GM12878 (cell line): ENCODE results near the gene POLD2. TPM values are rescaled to one million over a fixed set of nuclear protein-coding genes. Genes with fewer than 3 reads are reported as not detected.

Source experiments
- ATAC-seq: fragments of 200-7000 bp; cut with Tn5 transposase; 3 replicates; pipeline ENCODE4 v1.9.1; 2020; ENCODE audit warnings: mild to moderate bottlenecking, moderate library complexity
- BruUV-seq: library from RNA; stranded (reverse); fragments of 400-500 nt; replicated peaks from 2 replicates; lab custom pipeline; 2021; lab: Mats Ljungman, UMichigan
- CTCF ChIA-PET: fragments of 300-600 bp; sonication (Branson Sonifier 250); formaldehyde crosslinking; extraction: SDS; loops from one replicate; lab custom pipeline; 2021; ENCODE audit warnings: inconsistent platforms; lab: Yijun Ruan, JAX
- POLR2A ChIA-PET: fragments of 350-600 bp; formaldehyde crosslinking; extraction: SDS; loops from one replicate; lab custom pipeline; 2021; ENCODE audit warnings: inconsistent platforms; lab: Charles Lee
- RAD21 ChIA-PET: fragments of 300-600 bp; sonication (Branson Sonifier 250); formaldehyde crosslinking; loops from one replicate; lab custom pipeline; 2023; ENCODE audit warnings: antibody characterized with exemption; ENCODE audit not compliant: unreplicated experiment; lab: Charles Lee
- SMC1A ChIA-PET: fragments of 300-600 bp; sonication (Branson Sonifier 250); formaldehyde crosslinking; loops from one replicate; lab custom pipeline; 2023; ENCODE audit not compliant: unreplicated experiment, uncharacterized antibody; lab: Charles Lee
- DNase-seq: peaks from one replicate; pipeline ENCODE4 v3.0.0-alpha.2; 2011; ENCODE audit warnings: low read depth, low spot score
- FAIRE-seq: peaks from 3 replicates; lab custom pipeline; 2011; peaks lifted over from hg19 to GRCh38; lab: Jason Lieb, UNC
- H2AFZ ChIP-seq: 2 replicates; pipeline ENCODE4 v1.6.0; 2011; ENCODE audit warnings: low read depth, low read length, control low read depth; ENCODE audit not compliant: control insufficient read depth
- H3K27ac ChIP-seq: 2 replicates; pipeline ENCODE4 v1.5.1; 2011; ENCODE audit warnings: control low read depth; ENCODE audit not compliant: control insufficient read depth, insufficient read depth
- H3K27me3 ChIP-seq, 2 experiments: replicated peaks in 1 of 2; 2 replicates each; pipeline versions ENCODE4 v1.6.0 to v1.6.1; 2011; ENCODE audit warnings: low read length in 1 of 2; ENCODE audit not compliant: control insufficient read depth in 2 of 2, insufficient read depth in 2 of 2
- H3K36me3 ChIP-seq, 2 experiments: 2 replicates each; pipeline ENCODE4 v1.5.1; 2011; ENCODE audit warnings: low read length in 1 of 2; ENCODE audit not compliant: control insufficient read depth in 2 of 2, insufficient read depth in 2 of 2
- H3K4me1 ChIP-seq: 2 replicates; pipeline ENCODE4 v1.6.1; 2011; ENCODE audit warnings: mild to moderate bottlenecking, low read length, moderate library complexity, mixed read lengths; ENCODE audit not compliant: control insufficient read depth, insufficient read depth
- H3K4me2 ChIP-seq: 2 replicates; pipeline ENCODE4 v1.6.0; 2011; ENCODE audit warnings: control low read depth; ENCODE audit not compliant: control insufficient read depth, insufficient read depth
- H3K4me3 ChIP-seq: fragments of 200-600 bp; sonication (generic); 2 replicates; pipeline ENCODE4 v1.5.1; 2016
- H3K79me2 ChIP-seq: 2 replicates; pipeline ENCODE4 v1.6.0; 2011; ENCODE audit warnings: low read length; ENCODE audit not compliant: control insufficient read depth, insufficient read depth
- H3K9ac ChIP-seq: 2 replicates; pipeline ENCODE4 v1.8.0; 2011; ENCODE audit warnings: low read length, control low read depth, mixed read lengths; ENCODE audit not compliant: control insufficient read depth, insufficient read depth
- H3K9me3 ChIP-seq: replicated peaks from 3 replicates; pipeline ENCODE4 v1.5.1; 2011; ENCODE audit warnings: mild to moderate bottlenecking, low read length; ENCODE audit not compliant: control insufficient read depth, insufficient read depth
- H4K20me1 ChIP-seq: 2 replicates; pipeline ENCODE4 v1.6.0; 2011; ENCODE audit not compliant: control insufficient read depth, insufficient read depth
- BHLHE40 ChIP-seq, 2 experiments: fragments of 450-650 bp in 1 of 2; IDR thresholded peaks; 2 replicates each; pipeline ENCODE4 v1.6.1; 2011 to 2017; ENCODE audit warnings: low read depth in 2 of 2, borderline replicate concordance in 1 of 2, improper control_type of control experiment in 1 of 2, low read length in 1 of 2, mild to moderate bottlenecking in 1 of 2
- DPF2 ChIP-seq: fragments of 450-650 bp; IDR thresholded peaks from 2 replicates; pipeline ENCODE4 v1.6.1; 2017; ENCODE audit warnings: mild to moderate bottlenecking
- EP300 ChIP-seq, 2 experiments: fragments of 150-350 bp in 1 of 2; IDR thresholded peaks; 2 replicates each; pipeline ENCODE4 v1.6.1; 2011 to 2012; ENCODE audit warnings: low read depth in 2 of 2, low read length in 2 of 2, borderline replicate concordance in 1 of 2, improper control_type of control experiment in 1 of 2, inconsistent platforms in 1 of 2; ENCODE audit not compliant: control insufficient read depth in 1 of 2
- MYC ChIP-seq: IDR thresholded peaks from 2 replicates; pipeline ENCODE4 v1.6.1; 2011; ENCODE audit warnings: mild to moderate bottlenecking, low read length, moderate library complexity, inconsistent platforms; ENCODE audit not compliant: insufficient read depth, insufficient replicate concordance, insufficient read length, severe bottlenecking
- NR2F1 ChIP-seq: fragments of 450-650 bp; conservative IDR thresholded peaks from 2 replicates; pipeline ENCODE4 v1.6.1; 2017; ENCODE audit warnings: mild to moderate bottlenecking
- ZNF274 ChIP-seq: IDR thresholded peaks from one replicate; pipeline ENCODE4 v1.8.0; 2011; ENCODE audit not compliant: insufficient read length, insufficient read depth
- WGBS: methylation state at CpG from one replicate; pipeline ENCODE4 v1.1.6; 2016; ENCODE audit warnings: low lambda C conversion rate; ENCODE audit not compliant: insufficient replicate concordance, insufficient coverage; ENCODE audit errors: missing lambda C conversion rate; 5-methylcytosine and 5-hydroxymethylcytosine counted together
- in situ Hi-C: fragments of 300-500 bp; cut with MboI; formaldehyde crosslinking; loops from 9 replicates; pipeline ENCODE4 v1.14.3; 2018; ENCODE audit warnings: mixed read lengths
- intact Hi-C: fragments of 100-400 bp; cut with micrococcal nuclease; formaldehyde crosslinking; loops from one replicate; pipeline ENCODE4 v1.14.2; 2022; ENCODE audit not compliant: unreplicated experiment
- polyA plus RNA-seq, 11 experiments: library from polyadenylated mRNA; depleted of rRNA in 4 of 11; unstranded in 6 of 11; stranded (reverse) in 5 of 11; fragments of >200 nt; fragmentation: Nextera tagmentation in 4 of 11; fragmentation: Illumina TruSeq in 1 of 11; extraction: Ambion mirVana in 4 of 11; extraction: Trizol in 1 of 11; gene quantifications; 1 replicate in 1 of 11; 2 replicates in 10 of 11; pipeline versions ENCODE4 v1.2.1 to v1.2.3, GENCODE V29; 2011 to 2016; ENCODE audit warnings: inconsistent platforms in 2 of 11, missing spikeins in 2 of 11, low read depth in 1 of 11
- total RNA-seq, 4 experiments: library from RNA; depleted of rRNA in 3 of 4; stranded (reverse); fragments of >200 nt in 3 of 4; fragmentation: Illumina TruSeq in 1 of 4; extraction: Trizol in 1 of 4; gene quantifications; 2 replicates each; pipeline versions ENCODE4 v1.2.1 to v1.2.3, GENCODE V29; 2013 to 2021
- TF ChIP-seq, protein P1 (sequence below): fragments of 450-650 bp; IDR thresholded peaks from 2 replicates; pipeline ENCODE4 v1.6.1; 2018; ENCODE audit warnings: borderline replicate concordance, mild to moderate bottlenecking; ENCODE audit not compliant: partially characterized antibody

POLD2 gene
- total and polyA plus RNA-seq, 10 of the 15 experiments (the other 5 are each of a cell fraction or from before 2014, with no cell fraction given) = 19.1 to 287 (median 169) TPM

DNA sequence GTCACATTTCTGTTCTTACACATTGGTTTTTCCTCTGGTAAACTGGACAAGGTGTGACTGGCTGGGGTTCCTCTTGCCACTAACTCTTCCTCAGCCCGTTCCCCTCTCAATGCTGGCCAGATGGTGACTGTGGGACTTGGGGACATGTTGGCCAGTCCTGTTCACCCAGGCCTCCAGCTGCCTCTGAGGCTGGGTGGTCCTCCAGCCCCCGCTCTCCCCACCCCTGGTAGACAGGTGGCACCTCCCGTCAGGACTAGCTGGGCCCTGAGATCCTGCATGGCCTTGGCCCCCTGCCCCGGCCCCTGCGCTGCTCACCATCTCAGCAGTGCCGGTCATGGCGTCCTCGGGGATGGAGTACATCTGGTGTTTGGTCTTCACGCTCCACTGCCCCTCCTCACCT, 28.6 kb upstream of the POLD2 start:
- Histone ChIP-seq H3K27me3 (no peaks in the 10 kb centered on the region; a peak in 2 of 4 replicates), H3K4me2 (no peak overlapping the region), H4K20me1 (no peaks in the 10 kb centered on the region), H3K9ac (no peak overlapping the region), H3K27ac (no peak overlapping the region), H3K36me3 (no peaks in the 10 kb centered on the region), H3K4me1 (peaks cover 5% of the 10 kb centered on the region), H3K9me3 (no peaks in the 10 kb centered on the region), H3K79me2 (no peaks in the 10 kb centered on the region), H3K4me3 (no peak overlapping the region), H2AFZ (no peak overlapping the region)
- no TSS peak for BruUV-seq
- WGBS = 38% methylated on average over 9 of the region's 9 CpGs
- ChIA-PET POLR2A (no interaction called here), SMC1A (no interaction called here), CTCF (interaction anchor here (1.1 kb wide), 1 partner anchor 45 kb away, joined by 3 read pairs; no protein-coding TSS in a partner anchor), RAD21 (no interaction called here)
- in situ Hi-C loops = no loop called here
- ATAC-seq (no peak), DNase-seq (no peak), FAIRE-seq (no peak)
- intact Hi-C loops = loop anchor here (5.0 kb wide), 1 partner anchor 40 kb away; no protein-coding TSS in a partner anchor
- TF ChIP-seq BHLHE40 (IDR thresholded peaks at IDR 0.05; ENCODE audit: borderline replicate concordance in 1 of 2, low read depth in 2 of 2, low read length in 1 of 2) (no peak), ZNF274 (no peak), EP300 (IDR thresholded peaks at IDR 0.05; ENCODE audit: borderline replicate concordance in 1 of 2, control insufficient read depth in 1 of 2, low read depth in 2 of 2, low read length in 2 of 2) (no peak), DPF2 (no peak), NR2F1 (no peak), MYC (no peak)
- TF ChIP-seq, protein P1, sequence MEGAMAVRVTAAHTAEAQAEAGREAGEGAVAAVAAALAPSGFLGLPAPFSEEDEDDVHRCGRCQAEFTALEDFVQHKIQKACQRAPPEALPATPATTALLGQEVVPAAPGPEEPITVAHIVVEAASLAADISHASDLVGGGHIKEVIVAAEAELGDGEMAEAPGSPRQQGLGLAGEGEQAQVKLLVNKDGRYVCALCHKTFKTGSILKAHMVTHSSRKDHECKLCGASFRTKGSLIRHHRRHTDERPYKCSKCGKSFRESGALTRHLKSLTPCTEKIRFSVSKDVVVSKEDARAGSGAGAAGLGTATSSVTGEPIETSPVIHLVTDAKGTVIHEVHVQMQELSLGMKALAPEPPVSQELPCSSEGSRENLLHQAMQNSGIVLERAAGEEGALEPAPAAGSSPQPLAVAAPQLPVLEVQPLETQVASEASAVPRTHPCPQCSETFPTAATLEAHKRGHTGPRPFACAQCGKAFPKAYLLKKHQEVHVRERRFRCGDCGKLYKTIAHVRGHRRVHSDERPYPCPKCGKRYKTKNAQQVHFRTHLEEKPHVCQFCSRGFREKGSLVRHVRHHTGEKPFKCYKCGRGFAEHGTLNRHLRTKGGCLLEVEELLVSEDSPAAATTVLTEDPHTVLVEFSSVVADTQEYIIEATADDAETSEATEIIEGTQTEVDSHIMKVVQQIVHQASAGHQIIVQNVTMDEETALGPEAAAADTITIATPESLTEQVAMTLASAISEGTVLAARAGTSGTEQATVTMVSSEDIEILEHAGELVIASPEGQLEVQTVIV = no peak
